Peyer's patch (tissue), 4 donors: ENCODE measurements around the gene REG1A. TPM values are rescaled to one million over a fixed set of nuclear protein-coding genes. Genes with fewer than 3 reads are reported as not detected.

ENCODE experiments used
- DNase-seq, 3 donors: peaks; one replicate each; pipeline ENCODE4 v3.0.0-alpha.2; 2017 to 2019
- H3K27ac ChIP-seq, 4 donors: fragments of 200-600 bp; sonication (generic); one replicate each; pipeline ENCODE4 v1.5.1; 2016 to 2019
- H3K27me3 ChIP-seq, 2 donors: fragments of 200-600 bp; sonication (generic); one replicate each; pipeline ENCODE4 v1.5.1; 2019
- H3K36me3 ChIP-seq, 3 donors: fragments of 200-600 bp; sonication (generic); one replicate each; pipeline ENCODE4 v1.5.1; 2016 to 2019
- H3K4me1 ChIP-seq, 4 donors: fragments of 200-600 bp; sonication (generic); one replicate each; pipeline ENCODE4 v1.5.1; 2016 to 2019
- H3K4me3 ChIP-seq, 4 donors: fragments of 200-600 bp; sonication (generic); 1 replicate in 3 of 4; 2 replicates in 1 of 4; pipeline ENCODE4 v1.5.1; 2016 to 2019; ENCODE audit warnings: mild to moderate bottlenecking in 1 of 4
- H3K9me3 ChIP-seq, 4 donors: fragments of 200-600 bp; sonication (generic); one replicate each; pipeline ENCODE4 v1.5.1; 2016 to 2019; ENCODE audit warnings: mild to moderate bottlenecking in 1 of 4
- POLR2A ChIP-seq, 2 donors: fragments of 450-650 bp; IDR thresholded peaks; one replicate each; pipeline ENCODE4 v1.5.1; 2017; ENCODE audit warnings: antibody characterized with exemption in 2 of 2, mild to moderate bottlenecking in 2 of 2, moderate library complexity in 2 of 2
- total RNA-seq, 4 donors: library from RNA; depleted of rRNA; stranded (reverse); fragments of >200 nt; gene quantifications; one replicate each; pipeline ENCODE4 v1.1.0, GENCODE V29; 2016
- TF ChIP-seq, protein P1 (sequence below), 6 experiments: fragments of 450-650 bp in 4 of 6; fragments of 200-600 bp in 2 of 6; sonication (generic) in 1 of 6; IDR thresholded peaks; one replicate each; pipeline ENCODE4 v1.5.1; 2017 to 2019; ENCODE audit warnings: antibody characterized with exemption in 6 of 6, mild to moderate bottlenecking in 3 of 6, moderate library complexity in 1 of 6

Gene REG1A
- total RNA-seq, 4 donors from 2014 or later, result 609 to 3,417 (median 985) TPM

GRCh38 chr2:79171348-79171958 lies 51.2 kb downstream of the REG1A start:
- H3K27ac ChIP-seq, result no peak overlapping the region

More at GRCh38 chr2:79171348-79171958, 51.2 kb downstream of the REG1A start:
- no peaks in the 10 kb centered on the region for H3K36me3 ChIP-seq
- H3K27me3 ChIP-seq, result no peaks in the 10 kb centered on the region
- no peak overlapping the region for H3K4me3 ChIP-seq
- no peaks in the 10 kb centered on the region for H3K4me1 ChIP-seq
- TF ChIP-seq POLR2A (IDR thresholded peaks at IDR 0.05), result no peak
- TF ChIP-seq, protein P1, sequence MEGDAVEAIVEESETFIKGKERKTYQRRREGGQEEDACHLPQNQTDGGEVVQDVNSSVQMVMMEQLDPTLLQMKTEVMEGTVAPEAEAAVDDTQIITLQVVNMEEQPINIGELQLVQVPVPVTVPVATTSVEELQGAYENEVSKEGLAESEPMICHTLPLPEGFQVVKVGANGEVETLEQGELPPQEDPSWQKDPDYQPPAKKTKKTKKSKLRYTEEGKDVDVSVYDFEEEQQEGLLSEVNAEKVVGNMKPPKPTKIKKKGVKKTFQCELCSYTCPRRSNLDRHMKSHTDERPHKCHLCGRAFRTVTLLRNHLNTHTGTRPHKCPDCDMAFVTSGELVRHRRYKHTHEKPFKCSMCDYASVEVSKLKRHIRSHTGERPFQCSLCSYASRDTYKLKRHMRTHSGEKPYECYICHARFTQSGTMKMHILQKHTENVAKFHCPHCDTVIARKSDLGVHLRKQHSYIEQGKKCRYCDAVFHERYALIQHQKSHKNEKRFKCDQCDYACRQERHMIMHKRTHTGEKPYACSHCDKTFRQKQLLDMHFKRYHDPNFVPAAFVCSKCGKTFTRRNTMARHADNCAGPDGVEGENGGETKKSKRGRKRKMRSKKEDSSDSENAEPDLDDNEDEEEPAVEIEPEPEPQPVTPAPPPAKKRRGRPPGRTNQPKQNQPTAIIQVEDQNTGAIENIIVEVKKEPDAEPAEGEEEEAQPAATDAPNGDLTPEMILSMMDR (IDR thresholded peaks at IDR 0.05), result no peak
- no peaks in the 10 kb centered on the region for H3K9me3 ChIP-seq
- DNase-seq, result no peak

Other genes starting within 250 kb of the REG1A start
- 10 to 100 TPM in 1 of 4 donors, not detected in 3; 33.1 TPM for gene REG3G, start 94.8 kb upstream of the REG1A start, total RNA-seq
- gene REG1B, start 32.5 kb upstream of the REG1A start, total RNA-seq, result 1,000 to 10,000 TPM in 1 of 4 donors, 100 to 1,000 TPM in 1, 10 to 100 TPM in 2; 45.4 to 2,308 (median 89.0) TPM
- 1,000 to 10,000 TPM in 3 of 4 donors, 100 to 1,000 TPM in 1; 834 to 4,130 (median 1,258) TPM for gene REG3A, start 39.3 kb downstream of the REG1A start, total RNA-seq